ENCODE results near the gene TRAF3.

The TRAF3 gene

DNA sequence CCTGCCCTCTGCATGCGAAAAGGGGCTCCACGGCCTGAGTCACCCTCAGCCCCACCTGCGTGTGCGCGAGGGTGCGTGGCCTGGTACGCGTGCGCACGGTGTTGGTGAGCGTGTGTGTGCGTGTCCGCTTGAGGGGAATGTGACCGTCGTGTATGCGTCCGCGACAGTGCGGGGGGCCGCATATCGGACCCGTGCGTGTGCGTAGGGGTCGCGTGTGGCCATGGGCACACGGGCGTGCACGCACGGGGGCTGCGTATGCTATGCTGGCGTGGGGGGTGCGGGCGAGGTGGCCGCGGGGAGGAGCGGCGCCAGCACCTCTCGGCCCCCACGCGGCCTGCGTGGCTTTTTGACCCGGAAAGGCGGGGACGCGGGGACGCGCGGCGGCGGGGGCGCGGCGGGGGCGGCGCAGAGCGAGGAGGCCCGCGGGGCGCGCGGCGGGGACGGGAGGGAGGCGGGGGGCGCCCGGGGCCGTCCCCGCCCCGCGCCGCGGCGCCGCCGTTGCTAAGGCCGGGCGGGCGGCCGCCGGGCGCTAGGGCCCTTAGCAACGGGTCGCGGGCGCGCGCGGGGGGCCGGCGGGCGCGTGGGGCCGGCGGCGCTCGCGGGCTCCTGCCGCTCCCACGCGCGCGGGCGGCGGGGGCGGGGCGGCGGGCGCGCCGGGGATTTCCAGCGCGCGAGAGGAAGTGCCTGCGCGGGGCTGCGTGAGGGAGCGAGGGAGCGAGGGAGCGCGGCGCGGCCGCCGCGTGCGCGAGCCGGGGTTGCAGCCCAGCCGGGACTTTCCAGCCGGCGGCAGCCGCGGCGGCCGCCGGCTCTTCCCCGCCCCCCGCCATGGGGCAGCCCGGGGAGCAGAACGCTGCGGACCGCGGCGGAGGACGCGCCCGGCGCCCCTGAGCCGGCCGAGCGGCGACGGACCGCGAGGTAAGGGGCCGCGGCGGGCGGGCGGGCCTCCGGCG, at the start of gene TRAF3:
TRAF3 (plus strand) TSS at position 689 of the 950 bp plus-strand sequence. CDS start 92,753 bp downstream, outside the sequence.
- Histone ChIP-seq H3K36me3 (ENCODE audit: insufficient read depth) (no peaks in the 10 kb centered on the region), H3K9ac (peak within 1 kb of the TSS; percentile 98), H3K4me1 (ENCODE audit: low read depth, poor library complexity, severe bottlenecking) (peaks cover 48% of the 10 kb centered on the region), H4K20me1 (ENCODE audit: insufficient read depth) (peaks cover 17% of the 10 kb centered on the region; the same call in 1 of the 2 replicates), H2AFZ (ENCODE audit: low read depth) (peak within 1 kb of the TSS; percentile 38), H3K79me2 (ENCODE audit: insufficient read depth, low read depth) (peaks cover 43% of the 10 kb centered on the region), H3K27me3 (ENCODE audit: insufficient read depth, low read depth) (no peaks in the 10 kb centered on the region), H3K4me2 (peak within 1 kb of the TSS; percentile 92; the same call in 1 of the 2 replicates), H3K27ac (peak within 1 kb of the TSS; percentile 96), H3K4me3 (IDR thresholded peaks at IDR 0.05; ENCODE audit: insufficient read depth, low read depth, low read length) (no peak within 1 kb of the TSS)
- TF ChIP-seq, protein P1, sequence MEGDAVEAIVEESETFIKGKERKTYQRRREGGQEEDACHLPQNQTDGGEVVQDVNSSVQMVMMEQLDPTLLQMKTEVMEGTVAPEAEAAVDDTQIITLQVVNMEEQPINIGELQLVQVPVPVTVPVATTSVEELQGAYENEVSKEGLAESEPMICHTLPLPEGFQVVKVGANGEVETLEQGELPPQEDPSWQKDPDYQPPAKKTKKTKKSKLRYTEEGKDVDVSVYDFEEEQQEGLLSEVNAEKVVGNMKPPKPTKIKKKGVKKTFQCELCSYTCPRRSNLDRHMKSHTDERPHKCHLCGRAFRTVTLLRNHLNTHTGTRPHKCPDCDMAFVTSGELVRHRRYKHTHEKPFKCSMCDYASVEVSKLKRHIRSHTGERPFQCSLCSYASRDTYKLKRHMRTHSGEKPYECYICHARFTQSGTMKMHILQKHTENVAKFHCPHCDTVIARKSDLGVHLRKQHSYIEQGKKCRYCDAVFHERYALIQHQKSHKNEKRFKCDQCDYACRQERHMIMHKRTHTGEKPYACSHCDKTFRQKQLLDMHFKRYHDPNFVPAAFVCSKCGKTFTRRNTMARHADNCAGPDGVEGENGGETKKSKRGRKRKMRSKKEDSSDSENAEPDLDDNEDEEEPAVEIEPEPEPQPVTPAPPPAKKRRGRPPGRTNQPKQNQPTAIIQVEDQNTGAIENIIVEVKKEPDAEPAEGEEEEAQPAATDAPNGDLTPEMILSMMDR (conservative IDR thresholded peaks at IDR 0.05; ENCODE audit: low read depth, low read length): no peak

DNA sequence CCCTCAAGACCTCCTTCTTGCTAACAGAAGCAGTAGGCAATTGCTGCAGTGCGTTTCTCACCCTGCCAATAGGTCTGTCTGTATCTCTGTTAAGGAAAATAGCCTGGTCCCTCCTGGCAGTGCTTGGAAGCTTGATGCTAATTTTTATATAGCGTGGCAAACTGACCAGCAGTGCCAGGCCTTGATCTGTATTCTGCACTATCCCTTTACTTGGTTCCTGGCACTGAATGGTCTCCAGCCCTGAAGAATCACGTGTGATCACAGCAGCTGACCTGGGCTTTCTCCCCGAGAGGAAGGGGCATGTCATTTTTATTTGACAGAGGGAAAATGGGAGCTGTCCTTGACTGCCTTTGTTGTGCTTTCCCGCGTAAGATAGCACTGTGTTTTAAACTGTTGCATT, 48.7 kb upstream of the TRAF3 start:
- no peaks in the 10 kb centered on the region for H4K20me1 ChIP-seq (ENCODE audit: insufficient read depth)
- H3K27me3 ChIP-seq (ENCODE audit: insufficient read depth, low read depth): no peaks in the 10 kb centered on the region
- no peaks in the 10 kb centered on the region for H3K79me2 ChIP-seq (ENCODE audit: insufficient read depth, low read depth)
- H3K36me3 ChIP-seq (ENCODE audit: insufficient read depth): no peaks in the 10 kb centered on the region
- no peaks in the 10 kb centered on the region for H3K4me1 ChIP-seq (ENCODE audit: low read depth, poor library complexity, severe bottlenecking)
- H3K27ac ChIP-seq: no peak overlapping the region
- H3K4me3 ChIP-seq (IDR thresholded peaks at IDR 0.05; ENCODE audit: insufficient read depth, low read depth, low read length): no peak overlapping the region
- TF ChIP-seq, protein P1 (conservative IDR thresholded peaks at IDR 0.05; ENCODE audit: low read depth, low read length): no peak
- no peak overlapping the region for H3K4me2 ChIP-seq
- H3K9ac ChIP-seq: no peak overlapping the region
- no peak overlapping the region for H2AFZ ChIP-seq (ENCODE audit: low read depth)

GRCh38 chr14:102729268-102729667, 48.0 kb upstream of the TRAF3 start:
- TF ChIP-seq, protein P1 (conservative IDR thresholded peaks at IDR 0.05; ENCODE audit: low read depth, low read length): no peak
- Histone ChIP-seq H3K4me3 (IDR thresholded peaks at IDR 0.05; ENCODE audit: insufficient read depth, low read depth, low read length) (no peak overlapping the region), H3K4me1 (ENCODE audit: low read depth, poor library complexity, severe bottlenecking) (no peaks in the 10 kb centered on the region), H3K27ac (no peak overlapping the region), H3K27me3 (ENCODE audit: insufficient read depth, low read depth) (no peaks in the 10 kb centered on the region), H3K79me2 (ENCODE audit: insufficient read depth, low read depth) (no peaks in the 10 kb centered on the region), H3K4me2 (no peak overlapping the region), H3K36me3 (ENCODE audit: insufficient read depth) (no peaks in the 10 kb centered on the region), H2AFZ (ENCODE audit: low read depth) (no peak overlapping the region), H4K20me1 (ENCODE audit: insufficient read depth) (no peaks in the 10 kb centered on the region), H3K9ac (no peak overlapping the region)

GRCh38 chr14:102729825-102730224, 47.4 kb upstream of the TRAF3 start:
- Histone ChIP-seq H3K27ac (no peak overlapping the region), H3K9ac (no peak overlapping the region), H3K4me1 (ENCODE audit: low read depth, poor library complexity, severe bottlenecking) (no peaks in the 10 kb centered on the region), H3K27me3 (ENCODE audit: insufficient read depth, low read depth) (no peaks in the 10 kb centered on the region), H3K79me2 (ENCODE audit: insufficient read depth, low read depth) (no peaks in the 10 kb centered on the region), H4K20me1 (ENCODE audit: insufficient read depth) (no peaks in the 10 kb centered on the region), H3K4me2 (no peak overlapping the region), H3K36me3 (ENCODE audit: insufficient read depth) (no peaks in the 10 kb centered on the region), H2AFZ (ENCODE audit: low read depth) (no peak overlapping the region), H3K4me3 (IDR thresholded peaks at IDR 0.05; ENCODE audit: insufficient read depth, low read depth, low read length) (no peak overlapping the region)
- TF ChIP-seq, protein P1 (conservative IDR thresholded peaks at IDR 0.05; ENCODE audit: low read depth, low read length): no peak
